Measurements from ENCODE around the gene LMNTD2.

The LMNTD2 gene

DNA sequence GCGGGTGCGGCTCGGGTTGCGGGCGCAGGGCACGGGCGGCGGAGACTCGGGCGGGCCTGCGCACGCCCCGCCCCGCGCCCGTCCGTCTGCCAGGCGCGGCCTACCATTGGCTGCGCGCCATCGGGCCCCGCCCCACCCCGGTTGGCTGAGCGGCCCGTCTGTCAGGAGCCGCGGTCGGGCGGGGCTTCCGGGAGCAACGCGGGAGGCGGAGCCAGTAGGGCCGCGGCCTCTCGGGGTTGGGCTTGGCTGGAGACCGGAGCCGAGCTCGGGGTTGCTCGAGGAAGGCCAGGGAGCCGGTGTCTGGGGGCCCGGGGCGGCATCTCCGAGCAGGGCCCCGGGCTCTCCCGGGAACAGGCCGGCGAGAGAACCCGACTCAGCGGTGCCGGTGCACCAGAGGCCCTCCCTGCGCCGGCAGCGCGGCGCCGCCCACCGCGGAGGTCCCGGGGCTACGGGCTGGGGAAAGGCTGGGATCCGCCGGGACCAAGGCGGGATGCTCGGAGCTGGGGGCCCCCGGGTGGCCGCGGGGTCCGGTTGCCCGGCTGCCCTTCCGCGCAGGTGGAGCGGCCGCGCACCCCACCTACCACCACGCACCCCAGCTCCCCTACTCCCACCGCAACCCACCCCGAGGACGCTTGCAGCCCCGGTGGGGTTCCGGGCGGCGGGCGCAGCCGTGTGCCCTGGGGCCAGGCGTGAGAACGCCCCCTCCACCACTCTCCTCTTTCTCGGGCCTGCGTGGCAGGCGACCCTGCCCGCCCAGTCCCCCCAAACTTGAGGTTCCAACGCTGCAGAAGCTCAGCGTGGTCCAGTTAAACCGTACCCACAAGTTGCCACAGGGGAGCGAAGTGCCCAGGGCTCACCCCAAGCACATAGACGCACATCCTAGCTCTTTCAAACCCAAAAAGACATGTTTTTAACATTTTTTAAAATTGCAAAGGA lies 24.8 kb downstream of the LMNTD2 start, which contains the start of gene HRAS:
TSS of gene HRAS (minus strand) at position 58 of the 936 bp plus-strand sequence.
- in situ Hi-C loops (cut with HindIII; ENCODE audit: low sequenced_read_pairs): no loop called here

DNA sequence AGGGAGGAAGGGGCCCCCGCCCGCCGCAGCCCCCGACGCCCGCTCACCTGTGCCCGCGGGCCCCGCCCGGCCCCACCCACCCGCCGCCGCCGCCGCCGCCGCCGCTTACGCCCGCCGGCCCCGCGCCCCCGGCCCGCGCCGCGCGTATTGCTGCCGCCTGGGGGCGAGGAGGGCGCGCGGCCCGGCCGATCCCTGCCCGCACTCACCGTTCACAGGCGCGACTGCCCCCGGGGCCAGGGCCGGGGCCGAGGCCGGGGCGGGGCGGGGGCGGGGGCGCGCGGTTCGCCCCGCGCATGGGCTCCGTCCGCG lies 25.4 kb downstream of the LMNTD2 start:
- in situ Hi-C loops (cut with HindIII; ENCODE audit: low sequenced_read_pairs): no loop called here

DNA sequence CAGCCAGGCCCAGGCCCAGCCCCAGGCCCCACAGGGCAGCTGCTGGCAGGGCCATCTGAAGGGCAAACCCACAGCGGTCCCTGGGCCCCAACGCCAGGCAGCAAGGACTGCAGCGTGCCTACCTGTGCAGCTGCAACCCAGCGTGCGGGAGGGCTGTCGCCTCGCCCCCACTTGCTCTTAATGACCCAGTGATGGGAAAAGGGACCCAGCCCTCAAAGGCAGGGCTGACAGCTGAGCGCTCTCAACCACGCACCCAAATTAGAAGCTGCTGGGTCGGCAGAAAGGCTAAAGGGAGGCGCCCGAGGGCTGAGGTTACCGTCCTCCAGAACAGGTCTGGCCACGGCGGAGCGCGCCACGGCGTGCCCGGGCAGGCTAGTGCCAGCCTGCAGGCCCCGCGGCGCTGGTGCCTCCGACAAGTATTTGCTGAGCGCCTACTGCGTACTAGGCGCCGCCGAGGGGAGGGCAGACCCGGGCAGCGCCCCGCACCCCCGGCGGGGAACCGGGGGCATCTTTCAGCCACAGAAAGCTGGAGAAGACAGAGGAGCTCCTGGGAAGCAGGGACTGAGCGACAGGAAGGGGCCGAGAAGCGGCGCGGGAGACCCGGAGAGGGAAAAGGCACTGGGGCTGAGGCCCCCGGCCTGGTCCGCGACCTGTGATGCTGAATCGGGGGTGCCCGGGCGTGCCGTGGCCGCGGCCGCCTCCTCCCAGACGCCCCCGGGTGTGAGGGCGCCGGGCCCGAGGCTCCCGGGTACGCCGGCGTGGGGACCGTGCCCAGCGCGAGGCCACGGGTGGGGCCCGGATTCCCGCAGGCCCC lies 25.9 kb downstream of the LMNTD2 start:
- in situ Hi-C loops (cut with HindIII; ENCODE audit: low sequenced_read_pairs): no loop called here

DNA sequence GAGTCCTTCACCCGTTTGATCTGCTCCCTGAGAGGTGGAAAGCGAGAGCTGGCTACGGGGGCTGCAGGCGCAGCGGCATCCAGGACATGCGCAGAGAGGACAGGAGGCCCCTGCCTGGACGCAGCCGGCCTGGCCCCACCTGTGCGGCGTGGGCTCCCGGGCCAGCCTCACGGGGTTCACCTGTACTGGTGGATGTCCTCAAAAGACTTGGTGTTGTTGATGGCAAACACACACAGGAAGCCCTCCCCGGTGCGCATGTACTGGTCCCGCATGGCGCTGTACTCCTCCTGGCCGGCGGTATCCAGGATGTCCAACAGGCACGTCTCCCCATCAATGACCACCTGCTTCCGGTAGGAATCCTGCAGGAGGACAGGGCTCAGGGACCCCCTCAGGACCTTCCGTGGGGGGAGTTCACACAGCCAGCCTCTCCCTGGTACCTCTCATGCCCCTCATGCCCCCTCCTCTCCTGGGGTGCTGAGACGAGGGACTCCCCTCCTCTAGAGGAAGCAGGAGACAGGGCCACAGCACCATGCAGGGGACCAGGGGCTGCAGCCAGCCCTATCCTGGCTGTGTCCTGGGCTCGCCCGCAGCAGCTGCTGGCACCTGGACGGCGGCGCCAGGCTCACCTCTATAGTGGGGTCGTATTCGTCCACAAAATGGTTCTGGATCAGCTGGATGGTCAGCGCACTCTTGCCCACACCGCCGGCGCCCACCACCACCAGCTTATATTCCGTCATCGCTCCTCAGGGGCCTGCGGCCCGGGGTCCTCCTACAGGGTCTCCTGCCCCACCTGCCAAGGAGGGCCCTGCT lies 26.7 kb downstream of the LMNTD2 start:
- in situ Hi-C loops (cut with HindIII; ENCODE audit: low sequenced_read_pairs): no loop called here

DNA sequence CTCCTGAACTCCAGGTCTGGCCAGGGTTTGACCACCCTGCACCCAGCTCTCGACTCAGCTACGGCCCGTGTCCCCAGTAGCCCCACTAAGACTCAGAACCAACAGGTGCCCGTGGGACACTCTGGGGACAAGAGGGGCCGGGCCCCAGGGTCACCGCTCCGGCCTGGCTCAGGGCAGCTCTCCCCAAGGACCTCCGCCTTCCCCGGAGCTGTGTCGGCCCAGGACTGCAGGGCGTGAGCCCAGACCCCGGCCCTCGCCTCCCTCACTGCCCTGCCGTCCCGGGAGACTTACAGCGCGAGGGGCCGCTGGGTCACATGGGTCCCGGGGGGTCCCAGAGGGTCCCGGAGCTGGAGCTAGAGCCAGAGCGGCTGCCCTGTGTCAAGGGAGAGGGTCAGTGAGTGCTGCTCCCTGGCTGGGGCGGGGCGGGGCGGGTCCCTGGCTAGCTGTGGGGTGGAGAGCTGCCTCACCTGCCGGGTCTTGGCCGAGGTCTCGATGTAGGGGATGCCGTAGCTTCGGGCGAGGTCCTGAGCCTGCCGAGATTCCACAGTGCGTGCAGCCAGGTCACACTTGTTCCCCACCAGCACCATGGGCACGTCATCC lies 27.5 kb downstream of the LMNTD2 start:
- in situ Hi-C loops (cut with HindIII; ENCODE audit: low sequenced_read_pairs): no loop called here

DNA sequence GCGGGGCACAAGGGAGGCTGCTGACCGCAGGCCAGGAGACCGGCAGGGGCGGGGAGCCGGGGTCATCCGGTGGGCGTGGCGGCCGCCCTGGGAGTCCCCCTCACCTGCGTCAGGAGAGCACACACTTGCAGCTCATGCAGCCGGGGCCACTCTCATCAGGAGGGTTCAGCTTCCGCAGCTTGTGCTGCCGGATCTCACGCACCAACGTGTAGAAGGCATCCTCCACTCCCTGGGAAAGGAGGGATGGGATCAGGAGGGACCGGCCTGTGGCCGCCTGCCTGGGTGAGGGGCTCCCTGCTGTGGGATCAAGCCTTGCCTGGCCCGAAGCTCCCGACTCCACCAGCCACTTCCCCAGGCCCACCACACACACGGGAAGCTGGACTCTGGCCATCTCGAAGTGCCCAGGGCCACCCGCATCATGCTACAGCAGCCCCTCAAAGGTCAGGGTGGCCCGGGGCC lies 28.0 kb downstream of the LMNTD2 start:
- in situ Hi-C loops (cut with HindIII; ENCODE audit: low sequenced_read_pairs): no loop called here

DNA sequence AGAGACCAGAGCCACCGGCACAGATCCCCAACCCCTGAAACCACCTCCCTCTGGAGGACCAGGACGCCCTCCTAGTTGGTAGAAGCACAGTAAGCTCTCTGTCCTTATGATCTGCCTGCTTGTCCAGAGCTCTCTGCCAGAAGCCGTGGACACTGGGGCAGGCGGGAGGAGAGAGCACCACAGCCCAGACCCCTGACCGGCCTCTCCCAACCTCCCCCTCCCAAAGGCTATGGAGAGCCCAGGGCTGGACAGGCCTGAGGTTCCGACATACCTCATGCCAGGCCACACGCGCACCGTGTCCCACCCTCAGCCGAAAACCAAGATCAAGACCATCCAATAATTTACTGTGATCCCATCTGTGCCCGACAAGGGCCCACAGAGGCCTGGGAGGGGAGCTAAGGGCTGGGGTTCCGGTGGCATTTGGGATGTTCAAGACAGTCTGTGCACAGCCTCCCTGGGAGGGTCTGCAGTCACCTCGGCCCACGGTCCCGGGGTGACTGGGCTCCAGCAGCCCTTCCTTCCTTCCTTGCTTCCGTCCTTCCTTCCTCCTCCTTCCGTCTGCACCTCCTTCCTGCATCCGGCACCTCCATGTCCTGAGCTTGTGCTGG lies 28.5 kb downstream of the LMNTD2 start:
- in situ Hi-C loops (cut with HindIII; ENCODE audit: low sequenced_read_pairs): no loop called here

DNA sequence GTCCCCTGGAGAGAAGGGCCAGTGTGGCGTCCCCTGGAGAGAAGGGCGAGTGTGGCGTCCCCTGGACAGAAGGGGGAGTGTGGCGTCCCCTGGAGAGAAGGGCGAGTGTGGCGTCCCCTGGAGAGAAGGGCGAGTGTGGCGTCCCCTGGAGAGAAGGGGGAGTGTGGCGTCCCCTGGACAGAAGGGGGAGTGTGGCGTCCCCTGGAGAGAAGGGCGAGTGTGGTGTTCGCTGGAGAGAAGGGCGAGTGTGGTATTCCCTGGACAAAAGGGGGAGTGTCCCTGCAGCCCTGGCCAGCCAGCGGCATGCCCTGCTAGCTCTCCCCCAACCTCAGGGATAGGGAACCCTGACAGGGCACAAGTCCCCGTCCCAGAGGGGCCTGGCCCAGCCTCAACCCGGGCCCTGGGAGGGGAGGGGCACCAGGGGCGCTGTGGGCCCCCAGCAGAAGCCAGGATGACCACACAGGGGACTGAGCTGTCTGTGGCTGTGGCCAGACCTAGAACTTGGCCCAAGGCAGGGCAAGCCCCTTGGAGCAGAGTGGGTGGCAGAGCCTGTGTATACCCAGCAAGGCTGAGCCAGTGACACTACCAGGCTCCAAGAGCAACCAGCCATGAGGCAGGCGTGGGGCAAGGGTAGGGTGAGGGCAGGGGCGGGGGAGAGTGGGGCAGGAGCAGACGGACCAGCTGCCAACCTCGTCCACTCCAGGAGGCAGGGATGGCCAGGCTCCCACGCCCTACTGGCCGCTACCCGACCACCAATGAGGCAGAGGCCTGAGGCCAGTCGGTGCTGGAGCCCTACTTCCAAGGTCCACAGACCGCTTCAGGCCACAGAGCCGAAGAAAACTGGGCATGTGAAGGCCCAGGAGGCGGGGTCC lies 29.3 kb downstream of the LMNTD2 start:
- in situ Hi-C loops (cut with HindIII; ENCODE audit: low sequenced_read_pairs): no loop called here

DNA sequence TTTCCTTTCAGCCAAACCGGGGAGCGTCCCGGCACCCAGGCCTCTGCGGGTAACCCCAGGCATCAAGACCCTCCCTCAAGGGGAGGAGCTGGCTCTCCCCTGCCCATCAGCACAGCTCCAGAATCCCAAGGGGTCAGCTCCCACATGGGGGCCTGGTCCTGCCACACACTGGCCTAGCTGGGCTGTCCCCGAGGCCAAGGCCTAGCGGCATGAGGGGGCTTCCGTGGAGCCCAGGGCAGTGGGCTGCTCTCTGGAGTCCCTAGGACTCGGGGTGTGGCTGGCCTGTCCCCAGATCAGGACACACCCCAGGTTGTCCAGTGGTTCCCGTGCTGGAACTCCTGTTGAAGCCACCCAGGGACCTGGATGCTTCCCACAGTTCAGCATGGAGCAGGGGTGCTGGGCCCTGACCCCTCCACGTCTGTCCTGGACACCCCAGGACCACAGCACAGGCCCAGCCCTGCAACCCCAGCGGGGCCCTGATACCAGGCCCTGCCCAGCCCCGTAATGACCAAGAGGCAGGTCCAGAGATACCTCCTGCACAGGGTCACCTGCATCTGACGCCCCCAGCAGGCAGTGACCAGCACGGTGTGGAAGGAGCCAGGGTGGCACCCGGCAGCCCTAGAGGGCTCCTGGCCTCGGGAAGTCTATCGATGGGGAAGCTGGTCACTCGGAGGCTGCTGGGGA lies 30.7 kb downstream of the LMNTD2 start:
- in situ Hi-C loops (cut with HindIII; ENCODE audit: low sequenced_read_pairs): no loop called here

DNA sequence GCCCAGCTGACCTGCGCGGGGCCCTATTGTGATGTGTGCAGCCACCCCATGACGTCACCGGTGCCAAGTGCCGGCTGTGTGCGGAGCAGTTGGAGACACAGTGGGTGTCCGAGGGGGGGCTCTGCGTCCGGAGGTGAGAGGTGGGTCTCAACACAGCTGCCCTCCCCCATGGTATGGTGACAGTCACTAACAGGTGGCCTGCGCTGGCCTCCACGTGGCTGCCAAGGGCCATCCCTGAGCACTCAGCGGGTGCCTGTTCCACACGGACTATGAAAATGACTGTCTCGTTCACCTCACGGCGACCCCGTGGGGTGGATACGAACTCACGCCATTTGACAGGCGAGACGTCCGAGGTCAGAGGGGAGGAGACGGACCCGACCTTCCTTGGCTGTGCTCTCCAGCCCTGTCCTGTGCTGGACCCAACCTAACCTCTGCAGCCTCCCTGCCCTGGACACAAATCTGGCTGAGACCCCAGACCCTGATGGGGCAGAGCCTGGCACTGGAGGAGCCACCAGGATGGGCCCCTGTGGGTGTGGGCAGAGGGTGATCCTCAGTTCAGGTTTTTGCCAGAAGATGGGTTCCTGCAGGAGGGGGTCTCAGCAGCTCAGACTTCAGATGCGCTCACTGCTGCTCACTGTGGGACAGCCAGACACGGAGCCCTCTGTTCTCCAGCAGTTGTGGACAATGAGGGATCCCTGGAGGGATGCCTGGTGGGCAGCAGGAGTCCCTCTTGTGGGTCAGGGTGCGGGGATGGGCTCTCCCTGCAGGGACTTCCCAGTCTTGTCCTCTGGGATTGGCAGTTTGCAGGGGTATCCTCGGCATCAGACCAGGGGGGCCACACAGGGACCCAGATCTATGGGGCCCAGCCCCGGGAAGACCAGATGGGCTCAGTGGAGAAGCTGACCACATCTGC lies 31.5 kb downstream of the LMNTD2 start:
- in situ Hi-C loops (cut with HindIII; ENCODE audit: low sequenced_read_pairs): no loop called here

DNA sequence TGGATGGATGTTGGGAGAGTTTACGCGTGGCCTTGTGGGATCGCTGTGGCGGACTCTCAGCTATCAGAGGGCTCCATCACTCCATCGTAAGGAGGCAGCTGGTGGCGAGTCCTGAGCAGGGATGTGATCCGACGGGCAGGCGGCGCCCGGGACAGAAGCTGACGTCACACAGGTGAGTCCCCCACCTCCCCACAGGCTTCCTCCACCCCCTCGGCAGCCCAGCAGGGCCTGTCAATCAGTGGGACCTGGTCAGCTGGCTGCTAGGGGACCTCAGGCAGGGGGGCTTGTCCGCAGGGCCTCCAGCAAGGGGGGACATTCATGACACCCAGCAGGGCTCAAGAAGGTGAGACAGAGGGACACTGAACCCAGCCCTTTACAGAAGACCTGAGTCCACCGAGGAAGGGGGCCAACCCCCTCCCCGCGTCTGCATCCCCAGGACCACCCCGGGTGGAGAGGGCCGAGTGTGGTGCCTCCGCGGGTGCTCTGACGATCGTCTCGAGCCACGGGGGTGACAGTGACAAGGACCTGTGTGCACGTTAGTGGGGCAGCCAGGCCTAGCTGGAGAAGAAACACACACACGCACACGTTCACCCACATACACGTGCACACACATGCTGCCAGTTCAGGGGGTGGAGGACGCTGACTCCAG lies 32.2 kb downstream of the LMNTD2 start:
- in situ Hi-C loops (cut with HindIII; ENCODE audit: low sequenced_read_pairs): no loop called here

DNA sequence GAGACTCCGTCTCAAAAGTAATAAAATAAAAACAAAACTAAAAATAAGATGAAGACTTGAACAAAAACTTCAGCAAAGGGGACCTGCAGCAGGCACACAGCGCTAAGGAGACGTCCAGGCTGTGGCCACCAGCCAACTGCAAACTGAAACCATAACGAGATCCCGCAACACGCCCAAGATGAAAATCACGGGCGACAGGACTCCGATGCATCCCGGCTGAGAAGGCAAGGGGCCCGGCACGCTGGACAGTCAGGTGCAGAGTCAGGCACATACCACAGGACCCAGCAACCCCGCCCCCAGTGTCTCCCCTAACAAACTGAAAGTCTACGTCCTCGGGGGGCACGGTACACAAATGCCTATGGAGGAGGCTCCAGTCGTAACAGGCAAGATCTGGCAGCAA lies 34.3 kb downstream of the LMNTD2 start:
- in situ Hi-C loops (cut with HindIII; ENCODE audit: low sequenced_read_pairs): no loop called here

DNA sequence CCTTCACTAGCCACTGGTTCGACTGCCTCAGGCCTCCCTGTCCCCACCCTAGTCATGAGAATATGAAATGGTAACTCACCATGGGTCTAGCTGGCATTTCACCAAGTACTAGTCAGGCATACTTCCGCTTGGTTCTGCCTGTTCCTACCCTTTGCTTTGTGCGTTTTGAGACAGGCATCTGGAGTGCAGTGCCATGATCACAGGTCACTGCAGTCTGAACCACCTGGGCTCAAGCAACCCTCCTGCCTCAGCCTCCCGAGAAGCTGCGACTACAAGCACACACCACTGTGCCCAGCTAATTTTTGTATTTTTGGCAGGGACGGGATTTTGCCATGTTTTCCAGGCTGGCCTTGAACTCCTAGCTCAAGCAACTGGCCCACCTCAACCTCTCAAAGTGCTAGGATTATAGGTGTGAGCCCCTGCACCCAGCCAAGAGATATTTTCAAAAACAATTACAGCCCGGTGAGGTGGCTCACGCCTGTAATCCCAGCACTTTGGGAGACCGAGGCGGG lies 39.3 kb downstream of the LMNTD2 start:
- in situ Hi-C loops (cut with HindIII; ENCODE audit: low sequenced_read_pairs): no loop called here

DNA sequence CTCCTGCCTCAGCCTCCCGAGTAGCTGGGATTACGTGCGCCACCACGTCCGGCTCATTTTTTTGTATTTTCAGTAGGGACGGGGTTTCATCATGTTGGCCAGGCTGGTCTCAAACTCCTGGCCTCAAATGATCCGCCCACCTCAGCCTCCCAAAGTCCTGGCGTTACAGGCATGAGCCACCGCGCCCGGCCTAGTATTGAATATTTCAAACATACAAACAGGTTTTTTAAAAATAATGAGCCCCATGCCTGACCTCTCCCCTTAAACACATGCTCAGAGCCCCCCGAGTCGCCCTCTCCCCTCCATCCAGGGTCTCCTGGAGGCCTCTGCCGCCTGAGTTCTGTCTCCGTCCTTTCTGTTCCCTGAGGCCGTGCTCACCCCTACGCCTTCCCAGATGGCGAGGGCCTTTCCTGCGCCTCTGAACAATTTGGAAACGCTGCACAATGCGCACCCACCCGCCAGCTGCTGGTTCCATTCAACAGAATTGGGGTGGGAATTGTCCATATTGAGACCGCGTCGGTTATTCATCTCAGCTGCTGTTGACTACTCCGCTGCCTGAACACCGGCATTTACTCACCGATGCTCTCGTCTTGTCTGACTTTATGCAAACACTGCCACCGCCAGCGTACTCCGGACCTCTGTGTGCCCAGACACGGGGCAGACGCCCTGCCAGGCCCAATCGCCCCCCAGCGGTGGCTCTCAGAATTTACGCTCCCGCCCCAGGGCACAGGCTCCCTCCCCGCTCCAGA lies 39.9 kb downstream of the LMNTD2 start:
- in situ Hi-C loops (cut with HindIII; ENCODE audit: low sequenced_read_pairs): no loop called here

DNA sequence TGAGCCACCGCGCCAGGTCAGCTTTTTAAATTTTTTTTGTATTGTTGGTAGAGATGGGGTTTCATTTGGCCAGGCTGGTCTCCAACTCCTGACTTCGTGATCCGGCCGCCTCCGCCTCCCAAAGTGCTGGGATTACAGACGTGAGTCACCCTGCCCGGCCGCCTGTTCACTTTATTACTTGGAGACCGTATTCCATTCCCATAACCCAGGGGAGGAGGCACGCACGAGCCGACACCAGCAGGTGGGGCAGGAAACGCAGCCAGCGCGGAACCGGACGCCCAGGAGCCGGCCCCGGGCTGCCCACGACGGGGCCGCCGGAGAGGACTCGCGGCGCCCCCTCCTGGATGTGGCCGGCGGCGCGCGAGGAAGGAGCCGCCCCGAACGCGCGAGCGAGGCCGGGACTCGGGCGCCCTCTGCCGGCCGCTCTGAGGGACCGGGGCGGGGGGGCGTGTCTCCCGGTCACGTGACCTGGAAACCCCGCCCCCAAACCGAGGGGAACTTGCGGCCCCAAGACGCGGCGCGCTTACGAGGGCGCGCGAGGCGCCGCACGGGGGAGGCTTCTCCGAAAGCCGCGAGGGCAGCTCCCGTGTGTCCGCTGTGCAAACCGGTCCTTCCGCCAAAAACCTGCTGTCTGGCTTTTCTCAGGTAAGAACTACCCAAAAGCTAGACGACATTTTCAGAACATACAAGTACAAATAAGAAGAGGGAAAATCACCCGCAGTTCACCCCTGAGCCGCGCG lies 41.9 kb downstream of the LMNTD2 start:
- in situ Hi-C loops (cut with HindIII; ENCODE audit: low sequenced_read_pairs): loop anchor here (5.0 kb wide), 1 partner anchor 66 kb away; the partner anchor contains the start of gene PTDSS2
